Activated CD4-positive, alpha-beta memory T cell treated with anti-CD3 and anti-CD28 coated beads, Interleukin-2, amount 10 ng/mL, durations not matched to agents 7 days and 5 days (primary cell): ENCODE results near the gene SMIM28. TPM values are rescaled to one million over a fixed set of nuclear protein-coding genes. Genes with fewer than 3 reads are reported as not detected.
"Not testable (repeated sequence)": the region's sequence is repeated elsewhere in the genome, so short reads cannot be mapped to it uniquely, and the experiment has no call there.

ENCODE experiments used
- CTCF ChIA-PET: fragments of 350-600 bp; sonication (Branson Sonifier 250); formaldehyde crosslinking; loops from one replicate; lab custom pipeline; 2021; ENCODE audit warnings: antibody characterized with exemption, inconsistent platforms; lab: Charles Lee
- POLR2A ChIA-PET: fragments of 350-600 bp; sonication (Branson Sonifier 250); formaldehyde crosslinking; loops from one replicate; lab custom pipeline; 2021; ENCODE audit warnings: antibody characterized with exemption; lab: Charles Lee
- DNase-seq: peaks from one replicate; pipeline ENCODE4 v3.0.0-alpha.2; 2020
- H3K27ac Mint-ChIP-seq: one replicate; pipeline ENCODE4 v1.8.0; 2021; ENCODE audit warnings: mild to moderate bottlenecking, mixed read lengths
- H3K27me3 Mint-ChIP-seq: one replicate; pipeline ENCODE4 v1.8.0; 2021; ENCODE audit warnings: mixed read lengths
- H3K36me3 Mint-ChIP-seq: one replicate; pipeline ENCODE4 v1.8.0; 2021; ENCODE audit warnings: low read depth, mixed read lengths
- H3K4me1 Mint-ChIP-seq: one replicate; pipeline ENCODE4 v1.8.0; 2021; ENCODE audit warnings: mixed read lengths
- H3K4me3 Mint-ChIP-seq: one replicate; pipeline ENCODE4 v1.8.0; 2021; ENCODE audit warnings: mild to moderate bottlenecking, mixed read lengths
- H3K9me3 Mint-ChIP-seq: one replicate; pipeline ENCODE4 v1.8.0; 2021; ENCODE audit warnings: mixed read lengths
- total RNA-seq, 2 experiments: library from RNA; stranded (reverse); gene quantifications; one replicate each; pipeline ENCODE4 v1.2.3, GENCODE V29; 2021

Gene SMIM28
- total RNA-seq, 2 experiments from 2014 or later: not detected

DNA sequence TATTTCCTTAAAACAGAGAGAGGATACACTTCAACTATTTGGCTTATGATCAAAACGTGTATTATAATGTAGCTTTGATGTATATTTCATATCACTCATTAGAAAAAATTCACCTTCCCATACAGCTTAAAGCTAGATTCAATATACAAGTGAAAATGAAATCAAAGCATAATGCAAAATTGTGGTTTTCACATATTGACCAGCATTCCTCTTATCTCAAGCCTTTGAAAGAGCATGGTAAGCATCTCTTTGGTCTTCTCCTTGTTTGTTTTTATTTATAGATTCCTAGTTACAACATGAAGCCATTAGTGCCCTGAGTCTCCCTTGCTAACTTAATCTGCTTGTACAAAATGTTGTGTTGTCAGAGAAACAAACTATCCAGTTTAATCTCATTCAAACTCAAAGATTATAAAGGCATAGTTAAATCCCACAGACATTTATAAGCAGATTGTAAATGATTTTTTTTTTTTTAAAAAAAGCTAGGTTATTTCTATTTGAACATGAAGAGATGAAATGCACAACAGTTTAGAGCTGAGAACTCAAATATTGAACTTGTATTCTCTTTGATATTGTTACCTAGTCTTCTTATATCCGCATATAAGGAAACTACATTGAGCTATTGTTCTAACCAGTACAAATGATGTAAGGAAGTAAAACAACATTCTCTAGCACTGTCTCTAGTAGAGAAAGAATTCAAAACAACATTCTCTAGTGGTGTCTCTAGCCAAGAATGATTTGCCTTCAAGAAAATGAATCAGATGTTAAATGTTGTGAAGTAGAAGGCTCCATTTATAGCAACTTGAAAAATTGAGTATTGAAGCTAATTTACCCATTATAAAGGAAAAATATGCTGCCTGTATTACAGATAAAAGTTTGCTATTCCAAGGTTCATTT, 31.2 kb upstream of the SMIM28 start:
- no peak overlapping the region for H3K27ac Mint-ChIP-seq
- CTCF ChIA-PET: interaction anchor here (0.6 kb wide), 1 partner anchor 60 kb away, joined by 3 read pairs; no protein-coding TSS in a partner anchor
- H3K9me3 Mint-ChIP-seq: no peaks in the 10 kb centered on the region
- H3K4me3 Mint-ChIP-seq: no peak overlapping the region
- peaks cover 10% of the 10 kb centered on the region for H3K27me3 Mint-ChIP-seq
- POLR2A ChIA-PET: no interaction called here
- H3K36me3 Mint-ChIP-seq: no peaks in the 10 kb centered on the region
- no peak for DNase-seq
- no peaks in the 10 kb centered on the region for H3K4me1 Mint-ChIP-seq

GRCh38 chr6:138347864-138348263, 29.8 kb upstream of the SMIM28 start:
- H3K4me1 Mint-ChIP-seq: no peaks in the 10 kb centered on the region
- CTCF ChIA-PET: no interaction called here
- no peaks in the 10 kb centered on the region for H3K9me3 Mint-ChIP-seq

DNA sequence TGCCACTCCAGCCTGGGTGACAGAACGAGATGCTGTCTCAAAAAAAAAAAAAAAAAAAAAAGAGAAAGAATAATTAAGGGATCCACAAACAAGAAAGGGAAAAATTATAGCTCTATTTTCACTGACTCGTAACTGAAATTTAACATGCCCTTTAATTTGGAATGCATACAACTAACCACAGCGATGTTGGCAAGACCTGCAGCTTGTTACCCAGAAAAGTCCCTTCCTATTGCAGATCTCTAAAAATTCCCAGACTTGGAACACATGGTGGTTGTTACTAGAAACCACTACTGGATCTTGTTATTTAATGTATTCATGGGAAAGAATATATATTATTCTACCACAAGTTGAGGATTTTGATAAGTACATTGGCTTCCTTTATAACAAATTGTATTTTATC, 27.8 kb upstream of the SMIM28 start:
- Mint-ChIP-seq H3K4me1 (no peaks in the 10 kb centered on the region), H3K27me3 (peaks cover 19% of the 10 kb centered on the region), H3K36me3 (no peaks in the 10 kb centered on the region), H3K9me3 (no peaks in the 10 kb centered on the region), H3K27ac (no peak overlapping the region), H3K4me3 (no peak overlapping the region)
- DNase-seq: no peak
- POLR2A ChIA-PET: no interaction called here
- CTCF ChIA-PET: interaction anchor here (0.6 to 0.7 kb wide), 3 partner anchors 40 to 168 kb away, joined by 3 read pairs; no protein-coding TSS in a partner anchor

More at GRCh38 chr6:138347864-138348263, 29.8 kb upstream of the SMIM28 start:
- no peak for DNase-seq
- Mint-ChIP-seq H3K36me3 (no peaks in the 10 kb centered on the region), H3K4me3 (no peak overlapping the region), H3K27me3 (peaks cover 13% of the 10 kb centered on the region), H3K27ac (no peak overlapping the region)
- POLR2A ChIA-PET: no interaction called here

- no peak for DNase-seq
- no peaks in the 10 kb centered on the region for H3K36me3 Mint-ChIP-seq
- H3K9me3 Mint-ChIP-seq: no peaks in the 10 kb centered on the region
- H3K27ac Mint-ChIP-seq: no peak overlapping the region
- peaks cover 20% of the 10 kb centered on the region for H3K27me3 Mint-ChIP-seq
- POLR2A ChIA-PET: no interaction called here
- CTCF ChIA-PET: no interaction called here
- no peaks in the 10 kb centered on the region for H3K4me1 Mint-ChIP-seq
- H3K4me3 Mint-ChIP-seq: no peak overlapping the region
Observed at GRCh38 chr6:138357928-138358327, 19.8 kb upstream of the SMIM28 start.

- CTCF ChIA-PET, H3K4me3 Mint-ChIP-seq, H3K27ac Mint-ChIP-seq, H3K4me1 Mint-ChIP-seq, H3K9me3 Mint-ChIP-seq, H3K36me3 Mint-ChIP-seq, DNase-seq: not testable (repeated sequence)
- peaks cover 30% of the 10 kb centered on the region for H3K27me3 Mint-ChIP-seq
- POLR2A ChIA-PET: interaction anchor here (1.2 kb wide), 1 partner anchor 37 kb away, joined by 3 read pairs; no protein-coding TSS in a partner anchor
Observed at GRCh38 chr6:138368684-138369083, 9.0 kb upstream of the SMIM28 start.

DNA sequence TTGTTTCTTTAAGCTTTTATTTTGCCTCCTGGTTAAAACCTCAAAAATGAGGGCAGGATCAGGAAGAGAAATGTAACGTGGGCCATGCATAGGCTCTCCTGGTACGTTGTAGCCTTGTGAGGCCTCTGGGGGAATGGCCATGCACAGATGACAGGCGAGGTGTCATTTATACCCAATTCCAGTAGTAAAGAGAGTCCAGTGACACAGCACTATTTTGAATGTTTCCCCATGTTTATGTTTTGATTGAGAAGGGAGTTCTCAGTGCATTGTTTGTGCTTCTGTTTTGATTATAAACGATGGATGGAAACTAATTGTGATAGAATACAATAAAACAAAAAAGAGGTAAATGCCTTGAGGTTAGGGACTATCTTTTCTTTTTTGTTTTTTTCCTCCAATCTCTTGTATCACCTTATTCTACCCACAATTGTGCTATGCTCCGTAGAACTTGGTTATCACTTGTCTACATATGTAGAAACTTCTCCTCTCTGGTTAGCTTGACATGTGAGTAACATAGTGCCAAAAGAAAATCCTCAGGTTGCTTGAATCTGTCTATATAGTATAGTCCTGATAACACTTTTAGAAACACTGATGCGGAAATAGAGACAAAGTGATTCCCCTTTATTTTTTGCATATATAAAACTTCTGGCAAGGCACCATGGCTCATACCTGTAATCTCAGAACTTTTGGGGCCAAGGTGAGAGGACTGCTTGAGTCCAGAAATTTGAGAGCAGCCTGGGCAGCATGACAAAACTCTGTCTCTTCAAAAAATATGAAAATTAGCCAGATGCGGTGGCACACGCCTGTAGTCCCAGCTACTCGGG, 6.9 kb upstream of the SMIM28 start:
- Mint-ChIP-seq H3K9me3 (peaks cover 2% of the 10 kb centered on the region), H3K4me1 (peaks cover 8% of the 10 kb centered on the region), H3K27ac (no peak overlapping the region), H3K36me3 (no peaks in the 10 kb centered on the region), H3K27me3 (peaks cover 21% of the 10 kb centered on the region), H3K4me3 (no peak overlapping the region)
- POLR2A ChIA-PET: no interaction called here
- no peak for DNase-seq
- CTCF ChIA-PET: no interaction called here

DNA sequence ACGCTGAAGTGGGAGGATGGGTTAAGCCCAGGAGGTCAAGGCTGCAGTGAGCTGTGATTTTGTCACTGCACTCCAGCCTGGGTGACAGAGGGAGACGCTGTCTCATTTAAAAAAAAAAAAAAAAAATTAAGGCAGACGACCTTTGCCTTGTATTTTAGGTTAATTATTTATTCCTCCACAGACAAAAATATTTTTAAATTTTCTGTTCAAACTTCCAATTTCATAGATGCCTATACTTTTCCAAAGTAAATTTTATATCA, 6.3 kb upstream of the SMIM28 start:
- no peak overlapping the region for H3K4me3 Mint-ChIP-seq
- peaks cover 8% of the 10 kb centered on the region for H3K4me1 Mint-ChIP-seq
- H3K9me3 Mint-ChIP-seq: peaks cover 2% of the 10 kb centered on the region
- ChIA-PET POLR2A (no interaction called here), CTCF (interaction anchor here (1.4 kb wide), 1 partner anchor 138 kb away, joined by 3 read pairs; no protein-coding TSS in a partner anchor)
- H3K27me3 Mint-ChIP-seq: peaks cover 21% of the 10 kb centered on the region
- H3K27ac Mint-ChIP-seq: no peak overlapping the region
- H3K36me3 Mint-ChIP-seq: no peaks in the 10 kb centered on the region
- DNase-seq: no peak

DNA sequence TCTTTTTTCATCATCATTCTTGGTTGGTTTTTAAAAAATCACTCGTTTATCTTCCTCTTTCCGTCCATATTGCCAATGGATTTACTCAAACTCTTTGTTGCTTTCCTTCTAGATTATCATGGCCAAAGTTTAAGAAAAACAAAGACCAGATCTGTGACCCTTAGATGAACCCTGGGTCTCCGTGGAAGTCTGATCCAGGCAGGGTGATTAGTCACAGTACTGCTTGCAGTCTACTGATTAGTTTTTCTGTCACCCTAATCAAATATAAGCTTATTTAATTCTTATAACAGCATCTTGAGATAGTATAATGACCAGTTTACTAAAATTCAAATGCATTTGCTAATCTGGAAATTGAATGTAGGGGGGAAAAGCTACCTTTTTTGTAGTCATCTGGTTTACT, 6.0 kb upstream of the SMIM28 start:
- Mint-ChIP-seq H3K9me3 (peaks cover 2% of the 10 kb centered on the region), H3K27ac (no peak overlapping the region), H3K4me3 (no peak overlapping the region), H3K27me3 (peaks cover 20% of the 10 kb centered on the region), H3K4me1 (peaks cover 8% of the 10 kb centered on the region), H3K36me3 (no peaks in the 10 kb centered on the region)
- ChIA-PET POLR2A (no interaction called here), CTCF (interaction anchor here (1.4 kb wide), 1 partner anchor 137 kb away, joined by 3 read pairs; no protein-coding TSS in a partner anchor)
- DNase-seq: no peak

DNA sequence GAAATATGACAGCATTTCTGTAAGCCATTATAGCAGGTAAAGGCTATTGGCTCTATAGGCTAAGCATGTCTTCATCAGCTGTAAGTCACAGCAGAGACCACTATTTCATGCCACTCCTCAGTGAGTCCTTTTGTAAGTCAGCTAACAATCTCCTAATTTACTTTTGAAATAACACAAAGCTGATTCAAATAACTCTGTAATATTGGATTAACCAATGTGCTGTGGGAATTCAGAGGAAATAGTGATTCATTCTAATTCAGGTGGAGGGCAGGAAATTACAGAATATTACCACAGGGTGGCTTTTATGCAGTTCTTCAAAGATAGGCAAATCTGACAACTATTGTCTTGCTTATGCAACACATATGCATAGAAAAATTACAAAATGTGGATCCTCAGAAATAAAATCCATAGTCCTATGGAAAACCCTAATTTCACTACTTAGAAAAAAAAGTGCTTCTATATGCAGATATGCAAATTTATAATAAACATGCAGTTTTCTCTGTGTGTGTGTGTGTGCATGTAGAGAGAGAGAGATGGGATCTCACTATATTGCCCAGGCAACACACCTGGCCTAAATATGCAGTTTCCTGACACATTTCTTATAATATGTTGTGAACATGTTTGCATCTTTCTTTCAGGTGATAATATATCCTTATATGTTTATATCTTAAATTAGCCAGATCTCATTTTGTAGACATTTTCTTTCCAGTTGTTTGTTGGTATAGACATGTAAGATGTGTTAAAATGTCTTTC, 4.8 kb upstream of the SMIM28 start:
- H3K27me3 Mint-ChIP-seq: peaks cover 15% of the 10 kb centered on the region
- DNase-seq: no peak
- peaks cover 8% of the 10 kb centered on the region for H3K4me1 Mint-ChIP-seq
- no peaks in the 10 kb centered on the region for H3K9me3 Mint-ChIP-seq
- no peak overlapping the region for H3K27ac Mint-ChIP-seq
- POLR2A ChIA-PET: no interaction called here
- H3K4me3 Mint-ChIP-seq: no peak overlapping the region
- H3K36me3 Mint-ChIP-seq: no peaks in the 10 kb centered on the region
- CTCF ChIA-PET: interaction anchor here (1.4 kb wide), 1 partner anchor 136 kb away, joined by 3 read pairs; no protein-coding TSS in a partner anchor

DNA sequence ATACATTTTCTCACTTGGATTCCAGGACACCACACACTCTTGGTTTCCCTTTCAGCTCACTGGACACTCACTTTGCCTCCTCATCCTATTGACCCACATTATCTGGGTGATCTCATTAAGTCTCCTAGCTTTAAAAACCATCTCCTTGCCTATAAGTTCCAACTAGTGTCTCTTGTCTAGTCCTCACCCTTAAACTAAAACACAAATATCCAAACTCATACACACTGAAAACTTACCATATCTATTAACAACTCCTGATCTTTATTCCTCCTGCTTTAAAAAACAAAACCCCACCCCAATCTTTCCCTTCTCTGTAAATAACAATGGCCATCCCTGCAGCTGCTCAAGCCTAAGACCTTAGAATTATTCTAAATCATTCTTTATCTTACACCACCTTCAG, 3.5 kb upstream of the SMIM28 start:
- CTCF ChIA-PET: no interaction called here
- H3K36me3 Mint-ChIP-seq: no peaks in the 10 kb centered on the region

DNA sequence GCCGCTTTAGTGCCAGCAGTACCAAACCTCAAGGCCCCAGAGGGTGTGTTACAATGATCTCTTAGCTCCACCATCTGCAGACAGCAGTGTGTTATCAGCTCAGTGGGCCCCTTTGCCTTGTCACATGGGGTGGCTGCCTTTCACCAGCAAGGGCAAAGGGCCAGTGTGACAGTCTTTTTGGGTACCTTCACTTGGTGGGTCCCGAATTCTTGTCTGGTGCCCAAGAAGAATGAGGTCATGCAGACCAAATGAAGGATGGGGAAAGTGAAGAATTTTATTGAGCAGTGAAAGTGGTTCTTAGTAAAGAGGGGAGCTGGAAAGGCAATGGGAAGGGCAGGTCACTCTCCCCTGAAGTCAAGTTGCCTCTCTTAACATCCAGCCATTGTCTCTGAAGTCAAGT, 2.9 kb upstream of the SMIM28 start:
- Mint-ChIP-seq H3K4me3 (no peak overlapping the region), H3K36me3 (no peaks in the 10 kb centered on the region), H3K27me3 (peaks cover 14% of the 10 kb centered on the region), H3K4me1 (peaks cover 8% of the 10 kb centered on the region), H3K27ac (no peak overlapping the region), H3K9me3 (no peaks in the 10 kb centered on the region)
- CTCF ChIA-PET: no interaction called here
- POLR2A ChIA-PET: no interaction called here
- no peak for DNase-seq

More for the DNA sequence above, 3.5 kb upstream of the SMIM28 start:
- Mint-ChIP-seq H3K27ac (no peak overlapping the region), H3K27me3 (peaks cover 14% of the 10 kb centered on the region), H3K4me1 (peaks cover 8% of the 10 kb centered on the region), H3K4me3 (no peak overlapping the region), H3K9me3 (no peaks in the 10 kb centered on the region)
- DNase-seq: no peak
- POLR2A ChIA-PET: no interaction called here

DNA sequence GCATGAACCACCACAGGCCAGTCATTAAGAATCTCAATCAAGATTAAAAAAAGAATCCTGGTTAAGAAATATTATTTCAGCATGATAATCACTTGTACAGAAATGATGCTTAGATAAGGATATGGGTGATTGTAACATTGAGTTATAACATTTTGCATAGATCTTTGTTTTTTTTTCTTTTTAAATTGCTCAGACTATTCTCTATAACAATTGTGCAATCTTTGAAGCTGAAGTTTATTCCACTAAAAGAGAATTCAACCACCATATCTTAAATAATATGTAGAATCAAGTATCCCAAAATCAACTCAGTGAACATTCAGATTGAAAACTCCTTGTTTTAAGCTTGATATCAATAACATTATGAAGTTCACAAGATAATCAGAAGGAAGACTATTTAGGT, 663 bp upstream of the SMIM28 start:
- Mint-ChIP-seq H3K4me1 (peaks cover 7% of the 10 kb centered on the region), H3K27me3 (peaks cover 12% of the 10 kb centered on the region), H3K9me3 (no peaks in the 10 kb centered on the region), H3K36me3 (no peaks in the 10 kb centered on the region), H3K4me3 (no peak overlapping the region), H3K27ac (no peak overlapping the region)
- POLR2A ChIA-PET: no interaction called here
- CTCF ChIA-PET: no interaction called here
- no peak for DNase-seq

- Mint-ChIP-seq H3K9me3 (no peaks in the 10 kb centered on the region), H3K27me3 (peaks cover 12% of the 10 kb centered on the region), H3K4me3 (no peak overlapping the region), H3K27ac (no peak overlapping the region), H3K4me1 (peaks cover 2% of the 10 kb centered on the region), H3K36me3 (no peaks in the 10 kb centered on the region)
- DNase-seq: no peak
- ChIA-PET POLR2A (no interaction called here), CTCF (no interaction called here)
Observed at GRCh38 chr6:138378463-138378862, 758 bp downstream of the SMIM28 start.
